ENCODE measurements around the gene NEURL2.

The NEURL2 gene

DNA sequence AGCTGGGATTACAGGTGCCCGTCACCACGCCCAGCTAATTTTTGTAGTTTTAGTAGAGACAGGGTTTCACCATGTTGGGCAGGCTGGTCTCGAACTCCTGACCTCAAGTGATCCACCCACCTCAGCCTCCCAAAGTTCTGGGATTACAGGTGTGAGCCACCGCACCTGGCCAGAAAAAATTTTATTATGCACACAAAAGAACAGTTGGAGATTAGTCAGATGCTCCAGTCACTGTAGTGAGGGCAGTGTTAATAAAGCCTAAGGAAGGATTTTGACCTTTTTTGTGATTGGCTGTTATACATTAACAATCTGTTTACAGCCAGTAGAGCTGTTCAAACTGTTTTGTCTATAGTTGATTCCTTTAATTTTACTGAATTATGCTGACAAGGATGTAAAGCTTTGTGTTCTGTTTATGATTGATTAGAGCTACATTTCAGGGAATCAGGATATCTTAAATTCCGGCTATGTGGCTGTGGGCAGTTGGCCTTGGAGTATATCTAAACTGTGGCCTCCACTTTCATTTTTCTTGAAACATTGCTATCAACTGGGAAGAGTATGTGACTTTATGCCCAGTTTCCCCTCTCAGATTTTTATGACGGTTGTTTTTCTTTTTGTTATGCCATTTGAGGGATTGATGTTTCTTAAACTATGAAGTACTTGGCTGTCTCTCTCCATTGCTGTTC, 23.7 kb downstream of the NEURL2 start:
- no peak for DNase-seq

DNA sequence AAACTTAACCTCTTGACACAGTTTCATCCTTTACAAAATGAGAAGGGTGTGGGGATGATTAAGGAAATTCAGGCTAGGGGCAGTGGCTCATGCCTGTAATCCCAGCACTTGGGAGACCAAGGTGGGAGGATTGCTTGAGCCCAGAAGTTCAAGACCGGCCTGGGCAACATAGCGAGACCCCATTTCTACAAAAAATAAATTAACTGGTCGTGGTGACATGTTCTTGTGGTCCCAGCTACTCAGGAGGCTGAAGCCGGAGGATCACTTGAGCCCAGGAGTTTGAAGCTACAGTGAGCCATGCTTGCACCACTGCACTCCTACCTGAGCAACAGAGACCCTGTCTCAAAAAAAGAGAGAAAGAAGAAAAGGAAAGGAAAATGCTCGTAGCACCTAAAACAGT, 24.6 kb downstream of the NEURL2 start:
- no peak for DNase-seq

DNA sequence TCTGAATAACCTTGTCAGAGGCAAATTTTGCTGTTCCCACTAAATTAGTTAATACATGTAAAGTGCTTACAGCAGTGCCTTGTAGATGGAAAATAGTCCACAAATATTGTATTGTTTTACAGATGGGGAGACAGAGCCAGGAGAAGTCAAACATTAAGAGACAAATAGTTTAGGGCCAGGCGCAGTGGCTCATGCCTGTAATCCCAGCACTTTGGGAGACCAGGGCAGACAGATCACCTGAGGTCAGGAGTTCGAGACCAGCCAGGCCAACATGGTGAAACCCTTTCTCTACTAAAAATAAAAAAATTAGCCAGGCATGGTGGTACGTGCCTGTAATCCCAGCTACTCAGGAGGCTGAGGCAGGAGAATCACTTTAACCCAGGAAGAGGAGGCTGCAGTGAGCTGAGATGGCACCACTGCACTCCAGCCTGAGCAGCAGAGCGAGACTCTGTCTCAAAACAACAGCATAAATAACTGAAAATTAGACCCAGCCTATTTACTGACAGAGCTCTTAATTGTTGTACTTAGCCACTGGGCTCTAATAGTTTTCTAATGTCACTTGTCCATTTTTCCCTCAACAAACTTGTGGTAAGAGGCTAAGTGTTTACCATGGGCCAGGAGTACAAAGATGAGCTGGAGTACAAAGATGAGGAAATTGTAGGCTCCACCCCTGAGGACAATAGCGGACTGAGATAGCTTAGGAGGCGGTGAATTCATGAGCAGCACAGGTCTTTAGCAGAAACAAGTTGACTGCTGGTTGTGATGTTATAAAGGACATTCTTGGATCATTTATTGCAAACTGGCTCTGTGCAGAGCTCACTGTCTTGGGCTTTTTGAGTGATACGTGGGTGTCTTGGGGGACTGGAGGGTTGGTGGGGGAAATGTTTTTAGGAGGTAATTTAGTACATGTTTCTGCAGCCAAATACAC, 27.2 kb downstream of the NEURL2 start:
- peak; percentile 6 for DNase-seq

DNA sequence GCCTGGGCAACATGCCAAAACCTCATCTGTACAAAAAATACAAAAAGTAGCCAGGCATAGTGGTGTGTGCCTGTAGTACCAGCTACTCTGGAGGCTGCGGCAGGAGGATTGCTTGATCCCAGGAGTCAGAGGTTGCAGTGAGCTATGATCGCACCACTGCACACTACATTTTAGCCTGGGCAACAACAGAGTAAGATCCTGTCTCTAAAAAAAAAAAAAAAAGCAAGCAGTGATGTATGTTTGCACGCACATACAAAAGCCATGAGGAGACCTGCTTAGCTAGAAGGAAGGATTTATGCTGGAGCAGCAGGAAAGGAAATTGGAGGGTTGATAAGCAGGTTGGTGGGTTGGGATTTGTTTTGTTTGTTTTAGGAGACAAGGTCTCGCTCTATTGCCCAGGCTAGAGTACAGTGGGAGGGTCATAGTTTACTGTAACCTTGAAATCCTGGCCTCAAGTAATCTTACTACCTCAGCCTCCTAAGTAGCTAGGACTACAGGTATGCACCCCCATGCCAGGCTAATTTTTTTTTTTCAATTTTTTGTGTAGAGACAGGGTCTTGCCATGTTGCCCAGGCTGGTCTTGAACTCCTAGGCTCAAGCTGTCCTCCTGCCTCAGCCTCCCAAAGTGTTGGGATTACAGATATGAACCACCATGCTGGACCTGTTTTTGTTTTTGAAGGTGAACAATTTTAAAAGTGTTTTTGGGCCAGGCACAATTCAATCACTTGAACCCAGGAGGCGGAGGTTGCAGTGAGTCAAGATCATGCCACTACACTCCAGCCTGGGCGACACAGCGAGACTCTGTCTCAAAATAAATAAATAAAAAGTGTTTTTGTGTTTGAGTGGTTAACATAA, 29.6 kb downstream of the NEURL2 start:
- DNase-seq = peak; percentile 44

DNA sequence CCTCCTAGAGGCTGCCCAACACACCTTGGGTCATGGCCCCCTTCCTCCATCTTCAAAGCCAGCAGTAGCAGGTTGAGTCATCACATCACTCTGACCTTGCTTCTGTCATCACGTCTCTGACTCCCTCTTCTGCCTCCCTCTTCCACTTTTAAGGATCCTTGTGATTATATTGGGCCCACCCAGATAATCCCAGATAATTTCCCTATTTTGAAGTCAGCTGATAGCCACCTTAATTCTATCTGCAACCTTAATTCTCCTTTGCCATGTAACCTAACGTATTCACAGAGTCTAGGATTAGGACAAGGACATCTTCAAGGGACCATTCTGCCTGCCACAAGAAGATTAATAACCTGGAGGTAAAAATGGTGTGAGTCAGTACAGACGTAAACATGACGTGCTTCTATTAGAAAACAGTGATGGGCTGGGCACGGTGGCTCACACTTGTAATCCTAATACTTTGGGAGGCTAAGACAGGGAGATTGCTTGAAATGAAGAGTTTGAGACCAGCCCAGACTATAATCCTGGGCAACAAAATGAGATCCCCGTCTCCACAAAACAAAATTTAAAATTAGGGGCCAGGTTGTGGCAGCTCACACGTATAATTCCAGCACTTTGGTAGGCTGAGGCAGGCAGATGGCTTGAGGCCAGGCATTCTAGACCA, 30.3 kb downstream of the NEURL2 start:
- no peak for DNase-seq

DNA sequence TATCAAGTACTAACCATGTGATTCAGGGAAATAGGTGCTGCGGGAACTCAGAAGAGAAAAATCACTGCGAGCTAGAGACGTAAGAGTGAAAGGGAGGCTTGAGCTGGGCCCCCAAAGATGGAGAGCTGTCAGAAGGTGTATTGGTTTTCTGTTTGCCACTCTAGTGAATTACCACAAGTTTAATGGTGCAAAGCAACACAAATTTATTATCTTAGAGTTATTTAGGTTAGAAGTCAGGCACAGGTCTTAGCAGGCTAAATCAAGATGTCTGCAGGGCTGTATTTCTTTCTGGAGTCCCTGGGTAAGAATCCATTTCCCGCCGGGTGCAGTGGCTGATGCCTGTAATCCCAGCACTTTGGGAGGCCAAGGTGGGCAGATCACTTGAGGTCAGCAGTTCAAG, 31.1 kb downstream of the NEURL2 start:
- DNase-seq = no peak

DNA sequence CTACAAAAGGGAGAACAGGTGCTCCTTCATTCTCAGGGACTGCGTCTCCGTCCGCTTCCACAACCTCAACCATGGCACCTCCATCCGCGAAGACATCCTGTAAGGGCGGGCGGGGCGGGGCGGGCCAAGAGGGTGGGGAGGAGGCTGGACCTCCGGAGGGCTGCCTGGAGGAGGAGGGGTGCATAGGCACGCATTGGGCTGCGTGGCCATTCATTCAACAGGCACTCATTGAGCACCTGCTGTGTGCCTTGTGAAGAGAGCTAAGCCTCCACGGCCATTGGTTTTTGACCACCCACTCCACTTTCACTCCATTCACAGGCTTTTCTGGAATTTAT, 33.2 kb downstream of the NEURL2 start:
- DNase-seq = no peak

DNA sequence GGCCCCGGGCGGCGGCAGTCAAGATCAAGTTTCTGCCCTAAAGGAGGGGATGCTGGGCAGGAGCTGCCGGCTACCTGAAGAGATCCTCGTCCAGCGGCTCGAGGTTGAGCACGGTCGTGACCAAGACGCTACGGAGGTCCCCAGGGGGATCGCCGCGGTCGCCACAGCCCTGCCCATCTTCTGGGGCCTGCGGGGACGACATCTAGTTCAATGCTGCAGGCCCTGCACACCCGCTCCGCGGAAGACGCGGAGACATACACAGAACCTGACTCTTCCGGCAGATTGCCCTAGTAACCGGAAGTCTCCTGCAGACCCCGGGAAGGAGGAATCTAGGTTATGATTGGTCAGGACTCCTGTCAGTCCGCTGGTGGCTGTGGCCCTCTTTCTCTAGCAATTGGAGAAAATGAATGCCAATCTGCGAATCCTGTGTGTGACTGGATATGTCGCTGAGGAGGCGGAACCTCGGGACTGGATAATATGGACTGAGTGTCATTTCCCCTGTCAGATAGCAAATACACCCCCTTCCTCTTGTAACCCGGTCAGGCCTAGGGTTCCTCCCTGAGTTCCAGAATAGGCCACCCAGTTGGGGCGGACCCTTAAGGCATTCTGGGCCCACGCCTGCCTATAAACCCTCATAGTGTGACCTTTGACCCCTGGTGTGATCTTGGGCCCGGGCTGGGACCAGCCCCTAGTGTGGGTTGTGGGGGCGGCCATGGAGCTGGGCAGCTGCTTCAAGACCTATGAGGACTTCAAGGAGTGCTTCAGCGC, 33.7 kb downstream of the NEURL2 start, which contains the start of the genes ACOT8 and ZSWIM3:
Gene ACOT8 (minus strand): TSS at position 279 of the 768 bp plus-strand sequence. CDS start 77 bp downstream, at position 202.
Gene ZSWIM3 (plus strand): TSS at position 501 of the 768 bp plus-strand sequence. CDS start 212 bp downstream, at position 713.
- peak; percentile 99 for DNase-seq

DNA sequence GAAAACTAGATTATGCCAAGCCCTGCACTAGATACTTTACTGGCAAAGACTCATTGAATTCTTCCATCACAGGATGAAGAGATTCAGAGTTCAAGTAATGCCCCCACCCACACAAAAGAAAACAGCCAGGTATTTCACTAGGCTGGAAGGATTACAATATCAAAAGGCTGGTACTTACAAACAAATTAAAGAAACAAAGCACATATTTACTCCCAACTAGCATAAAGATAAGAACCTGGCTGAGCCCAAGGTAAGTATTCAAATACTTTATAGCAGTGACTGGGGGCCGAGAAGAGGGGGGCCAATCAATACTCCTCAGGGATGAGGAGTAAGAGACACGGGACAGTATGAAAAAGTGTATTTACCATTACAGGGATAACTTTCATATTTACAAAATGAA, 37.5 kb downstream of the NEURL2 start:
- no peak for DNase-seq

DNA sequence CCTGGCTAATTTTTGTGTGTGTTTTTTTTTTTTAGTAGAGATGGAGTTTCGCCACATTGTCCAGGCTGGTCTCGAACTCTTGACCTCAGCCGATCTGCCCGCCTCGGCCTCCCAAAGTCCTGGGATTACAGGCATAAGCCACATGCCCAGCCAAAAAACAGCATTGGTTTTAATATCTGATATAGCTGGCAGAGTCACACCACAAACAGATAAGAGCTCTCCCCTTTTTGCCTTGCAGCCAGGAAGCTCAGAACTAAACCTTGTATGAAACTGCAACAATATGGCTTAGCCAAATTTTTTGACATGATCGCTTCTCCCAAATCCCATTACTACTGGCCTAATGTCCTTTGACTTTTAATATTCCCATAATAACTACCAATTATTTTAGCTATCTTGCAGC, 38.7 kb downstream of the NEURL2 start:
- DNase-seq = no peak

DNA sequence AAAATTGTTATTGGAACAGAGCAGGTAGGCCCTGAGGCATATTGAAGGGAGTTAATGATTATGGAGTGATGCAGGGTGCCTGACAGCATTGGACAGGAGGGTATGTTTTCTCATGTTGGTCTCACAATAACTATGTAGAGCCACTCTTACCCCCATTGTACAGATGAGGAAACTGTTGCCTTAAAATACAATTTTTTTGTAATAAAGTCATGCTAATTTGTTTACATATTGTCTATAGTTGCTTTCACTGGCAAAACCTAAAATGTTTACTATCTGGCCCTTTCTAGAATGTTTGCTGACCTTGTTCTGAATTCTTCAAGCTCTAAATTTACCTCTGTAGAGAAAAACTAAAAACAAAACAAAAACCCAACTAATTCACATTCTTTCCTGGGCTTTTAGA, 39.5 kb downstream of the NEURL2 start:
- DNase-seq = no peak

DNA sequence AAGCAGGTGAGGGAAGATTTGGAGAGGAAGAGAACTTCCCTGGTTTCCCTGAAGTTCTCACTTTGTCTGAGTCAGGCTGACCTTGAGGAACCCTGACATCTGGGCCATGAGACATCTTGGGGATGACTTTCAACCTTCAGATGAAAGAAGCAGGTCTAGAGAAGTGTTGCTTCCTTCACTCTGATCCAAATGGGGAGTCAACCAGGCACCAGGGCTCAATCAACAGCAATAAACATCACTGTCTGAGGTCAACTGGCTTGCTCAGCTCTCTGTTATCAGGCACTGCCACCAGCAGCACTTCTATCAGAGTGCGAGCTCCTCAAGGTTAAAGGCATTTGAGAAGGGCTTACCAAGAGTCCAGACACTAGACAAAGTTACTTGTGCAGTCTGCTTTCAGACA, 40.1 kb downstream of the NEURL2 start:
- DNase-seq = no peak

DNA sequence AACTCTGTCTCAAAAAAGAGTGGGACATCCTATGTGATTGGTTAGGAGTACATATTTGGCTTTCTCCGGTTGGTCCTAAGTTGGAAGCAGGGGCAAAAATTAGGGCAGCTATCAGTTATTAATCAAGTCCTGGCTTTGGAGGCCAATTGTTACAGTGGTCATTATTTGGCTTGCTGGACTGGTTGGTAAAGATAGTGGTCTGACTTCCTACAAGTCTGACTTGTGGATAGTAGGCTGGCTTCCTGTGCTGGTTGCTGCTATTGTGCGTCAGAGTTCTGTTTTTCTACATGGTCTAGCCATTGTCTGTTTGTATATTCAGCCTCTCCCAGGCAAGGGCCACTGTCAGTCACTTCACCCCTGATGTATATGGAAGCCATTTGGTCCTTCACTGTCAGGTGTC, 40.8 kb downstream of the NEURL2 start:
- DNase-seq = no peak

DNA sequence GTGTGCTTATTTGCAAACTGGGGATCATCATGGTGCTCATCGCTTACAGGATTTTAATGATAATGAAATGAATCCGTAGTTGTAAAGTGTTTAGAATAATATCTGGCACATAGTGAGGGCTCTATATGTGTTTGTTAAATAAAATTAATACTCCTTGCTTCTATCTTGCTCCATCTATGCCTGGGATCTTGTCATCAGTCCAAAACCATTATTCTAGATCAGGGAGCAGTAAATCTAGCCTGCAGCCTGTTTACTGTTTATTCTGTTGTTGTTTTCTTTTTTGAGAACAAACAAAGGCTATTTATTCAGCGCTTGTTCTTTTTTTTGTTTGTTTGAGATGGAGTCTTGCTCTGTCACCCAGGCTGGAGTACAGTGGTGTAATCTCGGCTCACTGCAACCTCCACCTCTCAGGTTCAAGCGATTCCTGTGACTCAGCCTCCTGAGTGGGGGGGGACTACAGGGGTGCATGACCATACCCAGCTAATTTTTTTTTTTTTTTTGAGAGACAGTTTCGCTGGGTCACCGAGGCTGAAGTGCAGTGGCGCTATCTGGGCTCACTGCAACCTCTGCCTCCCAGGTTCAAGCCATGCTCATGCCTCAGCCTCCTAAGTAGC, 41.9 kb downstream of the NEURL2 start:
- no peak for DNase-seq

DNA sequence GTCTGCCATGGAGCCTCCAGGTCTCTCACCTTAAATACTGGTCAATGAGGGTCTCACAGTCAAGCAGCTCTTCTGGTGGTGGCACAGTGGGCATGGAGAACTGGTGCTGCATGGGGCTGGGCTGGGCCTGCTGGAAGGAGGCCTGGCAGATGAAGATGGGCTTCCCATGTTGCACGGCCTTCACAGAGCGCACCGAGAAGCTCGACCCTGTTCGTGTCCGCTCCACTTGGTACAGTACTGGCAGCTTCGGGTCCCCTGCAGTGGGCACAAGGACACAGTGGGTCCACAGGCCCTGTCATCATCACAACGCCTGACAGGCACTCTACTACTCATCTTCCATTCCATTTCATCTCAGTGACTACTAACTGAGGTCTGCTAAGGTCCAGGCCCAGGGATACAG, 42.6 kb downstream of the NEURL2 start:
- no peak for DNase-seq

DNA sequence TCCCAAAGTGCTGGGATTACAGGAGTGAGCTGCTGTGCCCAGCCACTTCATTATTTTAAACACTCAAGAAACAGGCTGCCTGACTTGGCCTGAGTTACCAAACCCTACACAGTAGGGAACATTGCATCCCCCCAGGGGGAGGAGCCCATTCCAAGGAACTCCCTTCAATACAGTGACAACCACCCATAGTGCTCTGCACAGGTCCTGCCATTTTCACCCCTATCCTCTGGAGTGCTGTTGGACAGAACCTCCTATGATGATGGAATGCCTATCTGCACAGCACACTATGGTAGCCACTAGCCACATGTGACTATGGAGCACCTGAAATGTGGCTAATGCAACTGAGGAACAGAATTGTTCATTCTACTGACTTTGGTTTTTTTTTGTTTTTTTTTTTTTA, 45.6 kb downstream of the NEURL2 start:
- DNase-seq = no peak

DNA sequence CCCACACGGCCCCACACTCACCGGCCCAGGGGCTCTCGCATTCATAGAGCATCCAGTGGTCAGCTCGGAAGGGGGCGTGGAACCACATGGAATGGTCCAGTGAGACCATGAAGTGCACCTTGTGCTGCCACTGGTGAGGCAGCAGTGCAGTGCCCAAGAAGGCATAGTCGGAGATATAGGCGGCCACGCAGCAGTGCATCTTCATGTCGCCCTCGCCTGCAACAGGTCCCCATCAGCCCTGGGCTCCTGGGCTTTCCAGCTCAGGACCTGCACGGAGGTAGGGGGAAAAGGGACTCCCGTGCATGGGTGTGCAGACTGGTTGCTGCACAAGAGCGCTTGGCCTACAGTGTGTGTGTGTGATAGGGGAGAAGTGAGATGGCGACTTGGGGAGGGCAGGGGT, 47.5 kb downstream of the NEURL2 start:
- no peak for DNase-seq

DNA sequence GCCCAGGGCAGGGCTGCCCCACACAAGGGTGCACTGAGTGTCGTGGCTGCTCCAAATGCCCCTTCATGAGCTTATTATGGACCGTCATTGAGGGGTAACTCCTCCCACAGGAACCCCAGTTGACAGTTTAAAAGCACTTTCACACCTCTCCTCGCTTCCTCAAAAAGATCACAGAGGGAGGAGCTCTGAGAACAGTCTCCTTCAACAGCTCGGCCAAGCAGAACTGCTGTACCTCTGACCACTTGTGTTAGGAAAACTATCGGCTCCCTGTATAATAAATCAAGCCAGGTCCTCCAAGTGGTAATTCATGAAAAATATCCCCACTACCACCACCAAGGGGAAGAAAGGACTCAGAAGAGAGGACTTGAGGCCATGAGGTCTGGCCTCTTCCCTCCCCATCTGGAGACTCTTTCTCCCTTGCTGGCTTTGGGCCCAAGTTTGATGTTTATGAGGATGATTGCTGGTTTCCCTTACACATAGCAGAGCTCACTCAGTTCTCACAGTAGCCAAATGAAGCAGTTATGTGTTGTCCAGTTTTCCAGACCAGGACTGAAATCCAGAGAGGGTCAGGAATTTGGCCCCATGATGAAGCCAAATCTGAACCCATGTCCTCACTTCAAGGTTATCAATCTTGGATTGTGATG, 48.7 kb downstream of the NEURL2 start:
- DNase-seq = no peak

DNA sequence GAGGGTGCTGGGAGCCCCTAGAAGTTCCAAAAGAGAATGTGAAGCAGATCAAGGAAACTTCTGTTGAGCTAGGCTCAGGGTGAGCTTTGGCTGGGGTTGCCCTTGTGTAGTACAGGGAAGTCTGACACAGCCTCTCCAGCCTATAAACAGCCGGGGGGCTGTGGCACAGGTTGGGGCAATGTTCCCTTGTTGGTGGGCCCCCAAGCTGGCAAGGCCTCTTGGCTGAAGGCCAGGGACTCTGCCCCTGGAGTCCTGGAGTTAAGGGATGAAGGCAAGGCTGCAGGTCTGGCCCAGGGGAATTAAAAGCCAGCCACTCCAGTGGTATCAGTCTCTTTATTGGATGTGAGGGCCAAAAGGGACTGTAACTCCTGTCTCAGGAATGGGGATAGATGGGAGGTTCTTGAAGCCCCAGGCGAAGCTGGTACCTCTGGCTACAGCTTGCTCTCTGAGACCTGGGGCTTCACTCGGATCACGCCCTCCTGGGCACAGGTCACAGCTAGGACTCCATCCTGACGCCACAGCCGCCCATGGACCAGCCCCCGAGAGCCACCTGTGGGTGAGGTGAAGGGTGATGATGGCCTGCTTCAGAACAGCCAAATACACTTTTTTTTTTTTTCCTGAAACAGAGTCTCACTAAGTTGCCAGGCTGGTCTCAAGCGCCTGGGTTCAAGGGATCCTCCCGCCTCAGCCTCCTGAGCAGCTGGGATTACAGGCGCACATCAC, 49.4 kb downstream of the NEURL2 start:
- DNase-seq = no peak

DNA sequence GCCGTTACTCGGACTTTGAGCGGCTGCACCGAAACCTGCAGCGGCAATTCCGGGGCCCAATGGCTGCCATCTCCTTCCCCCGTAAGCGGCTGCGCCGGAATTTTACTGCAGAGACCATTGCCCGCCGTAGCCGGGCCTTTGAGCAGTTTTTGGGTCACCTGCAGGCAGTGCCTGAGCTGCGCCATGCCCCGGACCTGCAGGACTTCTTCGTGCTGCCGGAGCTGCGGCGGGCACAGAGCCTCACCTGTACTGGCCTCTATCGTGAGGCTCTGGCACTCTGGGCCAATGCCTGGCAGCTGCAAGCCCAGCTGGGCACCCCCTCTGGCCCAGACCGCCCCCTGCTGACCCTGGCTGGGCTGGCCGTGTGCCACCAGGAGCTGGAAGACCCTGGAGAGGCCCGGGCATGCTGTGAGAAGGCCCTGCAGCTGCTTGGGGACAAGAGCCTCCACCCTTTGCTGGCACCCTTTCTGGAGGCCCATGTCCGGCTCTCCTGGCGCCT, 50.3 kb downstream of the NEURL2 start:
- DNase-seq = no peak
